GM18868 (cell line): ENCODE data around the gene SHOX.
"Not testable (repeated sequence)": the region's sequence is repeated elsewhere in the genome, so short reads cannot be mapped to it uniquely, and the experiment has no call there.

ENCODE experiments used
- ATAC-seq: cut with Tn5 transposase; IDR thresholded peaks from one replicate; pipeline ENCODE4 v1.9.1; 2021; ENCODE audit warnings: mild to moderate bottlenecking, moderate library complexity; ENCODE audit not compliant: unreplicated experiment

The SHOX gene

GRCh38 chrX:630612-631496 lies at the start of gene SHOX:
Gene SHOX (plus strand): TSS chrX:630791. CDS start chrX:630898, 107 bp downstream.
- ATAC-seq, result no peak

DNA sequence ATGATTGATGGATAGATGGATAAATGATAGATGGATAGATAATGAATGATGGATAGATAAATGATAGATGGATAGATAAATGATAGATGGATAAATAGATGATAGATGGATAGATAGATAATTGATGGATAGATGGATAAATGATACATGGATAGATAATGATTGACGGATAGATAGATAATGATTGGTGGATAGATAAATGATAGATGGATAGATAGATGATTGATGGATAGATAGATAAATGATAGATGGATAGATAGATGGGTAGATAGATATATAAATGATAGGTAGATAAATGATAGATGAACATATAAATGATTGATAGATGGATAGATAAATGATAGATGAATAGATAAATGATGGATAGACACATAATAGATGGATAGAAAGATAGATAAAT lies 49.5 kb upstream of the SHOX start:
- no peak for ATAC-seq

- no peak for ATAC-seq
These were observed 48.8 kb upstream of the SHOX start for GRCh38 chrX:581720-582298.

- no peak for ATAC-seq
These were observed 46.0 kb upstream of the SHOX start for GRCh38 chrX:584572-584971.

GRCh38 chrX:585115-585808 lies 45.3 kb upstream of the SHOX start:
- no peak for ATAC-seq

GRCh38 chrX:586351-586750 lies 44.2 kb upstream of the SHOX start:
- ATAC-seq, result no peak

GRCh38 chrX:589261-589660 lies 41.3 kb upstream of the SHOX start:
- not testable (repeated sequence) for ATAC-seq

GRCh38 chrX:590693-591404 lies 39.7 kb upstream of the SHOX start:
- no peak for ATAC-seq

GRCh38 chrX:599837-600715 lies 30.5 kb upstream of the SHOX start:
- ATAC-seq, result no peak

GRCh38 chrX:603029-603428 lies 27.6 kb upstream of the SHOX start:
- not testable (repeated sequence) for ATAC-seq

GRCh38 chrX:604616-605015 lies 26.0 kb upstream of the SHOX start:
- not testable (repeated sequence) for ATAC-seq

GRCh38 chrX:608088-608487 lies 22.5 kb upstream of the SHOX start:
- ATAC-seq, result not testable (repeated sequence)

GRCh38 chrX:614136-614535 lies 16.5 kb upstream of the SHOX start:
- ATAC-seq, result no peak

DNA sequence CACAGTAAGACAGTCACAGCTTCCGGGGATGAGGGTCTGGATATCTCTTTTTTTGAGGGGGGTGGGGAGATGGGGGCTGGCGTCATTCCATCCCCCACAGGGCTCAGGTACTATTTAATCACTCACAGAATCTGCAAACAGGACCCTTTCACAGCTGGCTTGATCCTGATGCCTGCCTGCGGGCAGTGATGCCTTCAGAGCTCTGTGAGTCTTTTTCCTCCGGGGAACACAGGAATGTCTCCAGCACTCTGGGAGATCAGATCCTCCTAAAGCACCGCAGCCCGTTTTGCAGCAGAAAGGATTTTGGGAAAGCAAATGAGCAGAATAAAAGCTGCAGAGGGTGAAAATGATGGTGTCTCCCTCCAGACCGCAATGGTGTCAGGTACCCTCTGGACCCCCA lies 13.2 kb upstream of the SHOX start:
- no peak for ATAC-seq

DNA sequence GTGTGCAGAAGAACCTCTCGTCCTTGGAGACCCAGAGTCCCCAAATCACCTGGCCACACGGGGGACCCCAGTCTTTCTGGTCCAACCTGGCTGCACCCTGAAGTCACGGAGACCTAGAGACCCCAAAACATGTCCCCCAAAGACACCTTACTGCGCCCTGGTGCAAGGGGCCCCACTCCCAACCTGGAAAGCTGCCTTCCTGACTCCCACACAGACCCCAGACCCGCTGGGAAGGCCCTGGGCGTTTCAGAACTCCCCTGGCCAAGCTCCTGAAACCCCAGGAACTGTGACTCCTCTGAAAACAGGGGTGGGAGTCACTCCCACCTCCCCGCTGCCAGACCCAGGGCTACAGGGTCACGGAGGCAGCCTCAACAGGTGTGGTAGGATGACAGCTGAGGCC lies 12.7 kb upstream of the SHOX start:
- ATAC-seq, result no peak

DNA sequence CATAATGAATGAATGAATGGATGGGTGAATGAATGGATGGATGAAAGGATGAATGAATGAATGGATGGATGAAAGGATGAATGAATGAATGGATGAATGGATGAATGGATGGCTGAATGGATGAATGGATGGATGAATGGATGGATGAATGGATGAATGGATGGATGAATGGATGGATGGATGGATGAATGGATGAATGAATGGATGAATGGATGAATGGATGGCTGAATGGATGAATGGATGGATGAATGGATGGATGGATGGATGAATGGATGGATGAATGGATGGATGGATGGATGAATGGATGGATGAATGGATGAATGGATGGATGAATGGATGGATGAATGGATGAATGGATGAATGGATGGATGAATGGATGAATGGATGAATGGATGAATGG lies 12.3 kb upstream of the SHOX start:
- not testable (repeated sequence) for ATAC-seq

DNA sequence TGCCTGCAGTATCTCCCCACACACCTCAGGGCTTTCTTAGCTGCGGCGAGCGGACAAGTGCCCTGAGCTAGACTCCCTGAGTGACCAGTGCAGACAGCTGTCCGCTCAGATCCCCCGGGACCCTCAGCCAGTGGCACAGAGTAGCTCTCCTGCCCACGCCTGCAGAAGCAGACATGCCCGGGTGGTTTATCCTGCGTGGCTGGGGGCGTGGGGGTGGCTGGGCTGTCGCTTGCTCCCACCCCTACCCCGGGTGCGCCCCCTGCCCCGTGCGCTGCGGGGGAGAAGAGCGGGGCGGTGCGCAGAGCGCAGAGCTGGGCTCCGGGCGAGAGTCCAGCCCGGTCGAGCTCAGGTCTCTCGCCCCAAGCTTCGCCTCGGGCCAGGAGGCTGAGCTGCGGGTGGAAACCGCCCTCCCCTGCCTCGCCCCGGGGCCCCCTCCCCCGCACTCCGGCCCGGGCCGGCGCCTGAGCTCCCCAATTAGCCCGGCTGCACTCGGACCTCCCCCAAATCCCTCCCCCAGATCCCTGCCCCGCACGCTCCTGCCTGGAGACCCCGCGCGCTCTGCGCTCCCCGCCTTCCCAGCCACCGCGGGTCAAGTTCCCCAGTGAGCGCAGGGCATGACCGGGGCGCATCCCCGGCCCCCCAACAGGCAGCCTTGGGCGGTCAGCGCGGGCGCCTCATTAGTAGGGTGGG lies 11.7 kb upstream of the SHOX start:
- no peak for ATAC-seq

DNA sequence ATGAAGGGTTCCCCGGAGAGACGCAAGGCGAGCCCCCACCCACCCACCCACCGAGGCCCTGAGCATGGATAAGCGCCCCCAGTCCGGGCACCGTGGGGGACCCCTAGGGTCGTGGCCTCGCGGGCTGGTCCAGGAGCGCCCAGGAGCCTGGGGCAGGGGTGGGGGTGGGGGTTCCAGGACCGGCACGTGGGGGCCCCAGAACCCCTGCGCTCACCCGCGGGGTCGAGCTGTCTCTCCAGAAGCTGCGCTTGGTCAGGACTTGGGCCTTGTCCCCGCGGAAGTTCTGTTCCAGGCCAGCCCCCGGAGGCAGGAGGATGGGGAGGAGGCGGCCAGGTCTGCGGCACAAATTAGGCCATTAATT lies 11.2 kb upstream of the SHOX start:
- ATAC-seq, result no peak

DNA sequence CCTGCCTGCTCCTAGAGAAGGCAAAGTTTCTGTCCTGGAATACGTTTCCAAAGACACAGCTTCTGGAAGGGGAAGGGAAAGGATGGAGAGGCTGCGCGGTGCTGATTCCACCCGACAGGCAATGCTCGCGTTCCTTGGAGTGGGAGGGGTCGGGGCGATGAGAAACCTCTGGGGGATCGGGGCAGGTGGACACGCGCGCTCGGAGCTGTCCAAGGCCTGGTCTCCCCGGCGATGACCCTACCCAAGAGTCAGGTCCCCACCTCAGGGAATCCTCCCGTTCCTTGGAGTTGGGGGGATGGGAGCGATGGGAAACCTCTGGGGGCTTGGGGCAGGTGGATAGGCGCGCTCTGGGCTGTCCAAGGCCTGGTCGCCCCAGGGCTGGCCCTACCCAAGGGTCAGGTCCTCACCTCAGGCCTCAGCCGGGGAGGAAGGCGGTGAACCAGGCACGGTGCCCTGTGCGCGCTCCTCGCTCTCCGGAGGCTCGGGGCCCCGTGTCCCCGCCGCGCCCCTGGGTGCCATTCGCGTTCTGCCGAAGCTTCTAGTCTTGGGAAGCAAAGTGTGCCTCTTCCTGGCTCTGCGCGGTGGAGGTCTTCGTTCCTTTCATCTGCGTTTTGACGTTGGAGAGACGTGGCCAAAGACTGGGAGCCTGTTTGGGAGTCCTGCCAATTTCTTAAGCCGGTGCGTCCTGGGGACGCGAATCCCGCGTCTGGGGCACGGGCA lies 10.6 kb upstream of the SHOX start:
- ATAC-seq, result no peak
